H9 (cell line): ENCODE data around the gene HERC4. TPM values are rescaled to one million over a fixed set of nuclear protein-coding genes. Genes with fewer than 3 reads are reported as not detected.
A peak's percentile ranks its signal among the peaks of the same experiment; 100 is the strongest.

Experiments
- DNase-seq: peaks from one replicate; pipeline ENCODE4 v3.0.0-alpha.2; 2017
- H2AFZ ChIP-seq: one replicate; pipeline ENCODE4 v1.6.1; 2013; ENCODE audit warnings: mild to moderate bottlenecking, low read length, control low read depth, moderate library complexity
- H2AK5ac ChIP-seq: 2 replicates; pipeline ENCODE4 v1.6.1; 2013; ENCODE audit warnings: low read length, control low read depth, mixed read lengths; ENCODE audit not compliant: insufficient read length
- H2BK120ac ChIP-seq: one replicate; pipeline ENCODE4 v1.6.1; 2013; ENCODE audit warnings: low read depth, mild to moderate bottlenecking, low read length, control low read depth, inconsistent platforms; ENCODE audit not compliant: poor library complexity, severe bottlenecking
- H2BK12ac ChIP-seq: 2 replicates; pipeline ENCODE4 v1.6.1; 2013; ENCODE audit warnings: low read length, control low read depth, mixed read lengths, low read depth; ENCODE audit not compliant: insufficient read length
- H2BK15ac ChIP-seq: 2 replicates; pipeline ENCODE4 v1.6.1; 2013; ENCODE audit warnings: low read depth, low read length, control low read depth
- H2BK20ac ChIP-seq: one replicate; pipeline ENCODE4 v1.6.1; 2013; ENCODE audit warnings: low read depth, mild to moderate bottlenecking, low read length, control low read depth, inconsistent platforms; ENCODE audit not compliant: poor library complexity, severe bottlenecking
- H2BK5ac ChIP-seq: 2 replicates; pipeline ENCODE4 v1.6.1; 2013; ENCODE audit warnings: low read length, control low read depth, mixed read lengths; ENCODE audit not compliant: insufficient read length
- H3K14ac ChIP-seq: 2 replicates; pipeline ENCODE4 v1.6.1; 2013; ENCODE audit warnings: low read length, control low read depth; ENCODE audit not compliant: insufficient read depth
- H3K18ac ChIP-seq: 2 replicates; pipeline ENCODE4 v1.6.1; 2013; ENCODE audit warnings: low read depth, mild to moderate bottlenecking, mixed read lengths, low read length, control low read depth; ENCODE audit not compliant: insufficient read length
- H3K23ac ChIP-seq: 2 replicates; pipeline ENCODE4 v1.6.1; 2013; ENCODE audit warnings: low read length, control low read depth, mixed read lengths, low read depth; ENCODE audit not compliant: insufficient read length
- H3K23me2 ChIP-seq: 2 replicates; pipeline ENCODE4 v1.6.1; 2013; ENCODE audit warnings: low read depth, mild to moderate bottlenecking, mixed read lengths, low read length, control low read depth; ENCODE audit not compliant: insufficient read length, poor library complexity, severe bottlenecking
- H3K27ac ChIP-seq: 2 replicates; pipeline ENCODE4 v1.5.1; 2013; ENCODE audit warnings: low read length, control low read depth, mixed read lengths, low read depth; ENCODE audit not compliant: insufficient read length
- H3K27me3 ChIP-seq: 2 replicates; pipeline ENCODE4 v1.6.1; 2013; ENCODE audit warnings: low read length, control low read depth, inconsistent platforms; ENCODE audit not compliant: insufficient read depth
- H3K4ac ChIP-seq: 2 replicates; pipeline ENCODE4 v1.6.1; 2013; ENCODE audit warnings: low read depth, mild to moderate bottlenecking, control low read depth, inconsistent platforms, low read length, moderate library complexity
- H3K4me1 ChIP-seq: 2 replicates; pipeline ENCODE4 v1.6.1; 2013; ENCODE audit warnings: low read length, control low read depth, inconsistent platforms; ENCODE audit not compliant: insufficient read depth
- H3K4me2 ChIP-seq: 2 replicates; pipeline ENCODE4 v1.6.1; 2013; ENCODE audit warnings: low read length, control low read depth, mixed read lengths; ENCODE audit not compliant: insufficient read length, insufficient read depth
- H3K56ac ChIP-seq: 2 replicates; pipeline ENCODE4 v1.6.1; 2013; ENCODE audit warnings: low read depth, mild to moderate bottlenecking, mixed read lengths, low read length, control low read depth; ENCODE audit not compliant: insufficient read length
- H3K79me1 ChIP-seq: 2 replicates; pipeline ENCODE4 v1.6.1; 2013; ENCODE audit warnings: low read depth, mild to moderate bottlenecking, moderate library complexity, low read length, control low read depth, inconsistent platforms; ENCODE audit not compliant: insufficient read depth, poor library complexity, severe bottlenecking
- H3K79me2 ChIP-seq: 2 replicates; pipeline ENCODE4 v1.6.1; 2013; ENCODE audit warnings: low read length, control low read depth, inconsistent platforms; ENCODE audit not compliant: insufficient read depth
- H3K9ac ChIP-seq: 2 replicates; pipeline ENCODE4 v1.6.1; 2013; ENCODE audit warnings: low read length, control low read depth, mixed read lengths; ENCODE audit not compliant: insufficient read length; ENCODE audit errors: extremely low read depth
- H3K9me3 ChIP-seq: one replicate; pipeline ENCODE4 v1.6.1; 2013; ENCODE audit warnings: low read depth, low read length, inconsistent platforms; ENCODE audit not compliant: control insufficient read depth
- H3T11ph ChIP-seq: one replicate; pipeline ENCODE4 v1.6.1; 2013; ENCODE audit warnings: mild to moderate bottlenecking, low read length, control low read depth, inconsistent platforms
- H4K20me1 ChIP-seq: one replicate; pipeline ENCODE4 v1.6.1; 2013; ENCODE audit not compliant: control insufficient read depth, insufficient read length, insufficient read depth
- H4K5ac ChIP-seq: 2 replicates; pipeline ENCODE4 v1.6.1; 2013; ENCODE audit warnings: low read depth, mild to moderate bottlenecking, mixed read lengths, low read length, control low read depth; ENCODE audit not compliant: insufficient read length
- H4K8ac ChIP-seq: replicated peaks from 2 replicates; pipeline ENCODE4 v1.6.1; 2013; ENCODE audit warnings: low read length, control low read depth, mixed read lengths, low read depth; ENCODE audit not compliant: insufficient read length
- H4K91ac ChIP-seq: 2 replicates; pipeline ENCODE4 v1.6.1; 2013; ENCODE audit warnings: low read depth, mild to moderate bottlenecking, moderate library complexity, mixed read lengths, low read length, control low read depth; ENCODE audit not compliant: insufficient read length
- H3K27ac Mint-ChIP-seq, 3 experiments: 2 replicates in 2 of 3; 3 replicates in 1 of 3; pipeline ENCODE4 v1.8.0; 2020 to 2021; ENCODE audit warnings: mixed read lengths in 3 of 3, mild to moderate bottlenecking in 1 of 3, moderate library complexity in 1 of 3
- H3K27me3 Mint-ChIP-seq: 2 replicates; pipeline ENCODE4 v1.8.0; 2021; ENCODE audit warnings: low read depth, mild to moderate bottlenecking, moderate library complexity, mixed read lengths
- H3K36me3 Mint-ChIP-seq, 3 experiments: 2 replicates in 2 of 3; 3 replicates in 1 of 3; pipeline ENCODE4 v1.8.0; 2020 to 2021; ENCODE audit warnings: low read depth in 3 of 3, mixed read lengths in 3 of 3; ENCODE audit not compliant: insufficient read depth in 1 of 3
- H3K4me1 Mint-ChIP-seq, 2 experiments: 2 replicates each; pipeline ENCODE4 v1.8.0; 2020; ENCODE audit warnings: mixed read lengths in 2 of 2
- H3K4me3 Mint-ChIP-seq, 2 experiments: 2 replicates in 1 of 2; 3 replicates in 1 of 2; pipeline ENCODE4 v1.8.0; 2020 to 2021; ENCODE audit warnings: mild to moderate bottlenecking in 2 of 2, mixed read lengths in 2 of 2, moderate library complexity in 1 of 2
- H3K9me3 Mint-ChIP-seq, 2 experiments: 2 replicates in 1 of 2; 3 replicates in 1 of 2; pipeline ENCODE4 v1.8.0; 2020; ENCODE audit warnings: mild to moderate bottlenecking in 2 of 2, mixed read lengths in 2 of 2, moderate library complexity in 1 of 2
- CTCF ChIP-seq: fragments of 200-600 bp; sonication (generic); conservative IDR thresholded peaks from 3 replicates; pipeline ENCODE4 v1.8.0; 2021; ENCODE audit warnings: antibody characterized with exemption, mild to moderate bottlenecking
- WGBS: extraction: QIAGEN DNeasy Blood & Tissue Kit; methylation state at CpG from one replicate; pipeline ENCODE4 v1.1.7; 2013; ENCODE audit warnings: missing lambda C conversion rate, low lambda C conversion rate, mixed read lengths; ENCODE audit not compliant: insufficient read length; ENCODE audit errors: extremely low coverage; 5-methylcytosine and 5-hydroxymethylcytosine counted together
- total RNA-seq: library from RNA; stranded (reverse); gene quantifications from 2 replicates; pipeline ENCODE4 v1.2.1, GENCODE V29; 2021

The HERC4 gene
- total RNA-seq, 1 experiment from 2014 or later, result 24.5 TPM

GRCh38 chr10:67934336-67934735, 140.7 kb downstream of the HERC4 start:
- no peak overlapping the region for H3K4me2 ChIP-seq
- no peak for TF ChIP-seq CTCF
- H3K9me3 ChIP-seq, result no peaks in the 10 kb centered on the region
- H3K14ac ChIP-seq, result no peak overlapping the region
- no peak overlapping the region for H2BK120ac ChIP-seq
- H3K23me2 ChIP-seq, result no peaks in the 10 kb centered on the region
- Mint-ChIP-seq H3K4me3 (no peak overlapping the region), H3K36me3 (peaks cover 5 to 18% (median 5%) of the 10 kb centered on the region in 3 experiments; a peak in 5 of 7 replicates), H3K9me3 (no peaks in the 10 kb centered on the region), H3K4me1 (peaks cover 15 to 22% of the 10 kb centered on the region in 2 experiments), H3K27me3 (no peaks in the 10 kb centered on the region), H3K27ac (peak overlapping the region in 2 of 3 experiments; percentile 39; a peak in 1 of 7 replicates)
- H2AK5ac ChIP-seq, result no peak overlapping the region
- H3K4ac ChIP-seq, result no peak overlapping the region
- H4K20me1 ChIP-seq, result no peaks in the 10 kb centered on the region
- no peak overlapping the region for H2BK12ac ChIP-seq
- H3K56ac ChIP-seq, result no peak overlapping the region
- no peak overlapping the region for H3T11ph ChIP-seq
- H3K23ac ChIP-seq, result no peak overlapping the region
- no peak overlapping the region for H2AFZ ChIP-seq
- no CpG with 5 or more reads among the region's 1 CpG for WGBS
- no peak overlapping the region for H3K9ac ChIP-seq
- no peaks in the 10 kb centered on the region for H3K79me2 ChIP-seq
- H2BK15ac ChIP-seq, result no peak overlapping the region
- no peak overlapping the region for H4K8ac ChIP-seq
- H4K91ac ChIP-seq, result no peak overlapping the region
- H2BK20ac ChIP-seq, result no peak overlapping the region
- no peak overlapping the region for H2BK5ac ChIP-seq
- no peaks in the 10 kb centered on the region for H3K4me1 ChIP-seq
- no peak overlapping the region for H3K18ac ChIP-seq
- H3K79me1 ChIP-seq, result no peaks in the 10 kb centered on the region
- H3K27ac ChIP-seq, result no peak overlapping the region
- H3K27me3 ChIP-seq, result no peaks in the 10 kb centered on the region
- H4K5ac ChIP-seq, result no peak overlapping the region
- DNase-seq, result no peak
